Anterior cingulate cortex (tissue), 58 donors: ENCODE measurements around the gene PDCD7.
"Not testable (repeated sequence)": the region's sequence is repeated elsewhere in the genome, so short reads cannot be mapped to it uniquely, and the experiment has no call there.

Source experiments
- DNase-seq, 58 donors: peaks; one replicate each; lab custom pipeline; 2025; lab: John Stamatoyannopoulos, UW

The PDCD7 gene

DNA sequence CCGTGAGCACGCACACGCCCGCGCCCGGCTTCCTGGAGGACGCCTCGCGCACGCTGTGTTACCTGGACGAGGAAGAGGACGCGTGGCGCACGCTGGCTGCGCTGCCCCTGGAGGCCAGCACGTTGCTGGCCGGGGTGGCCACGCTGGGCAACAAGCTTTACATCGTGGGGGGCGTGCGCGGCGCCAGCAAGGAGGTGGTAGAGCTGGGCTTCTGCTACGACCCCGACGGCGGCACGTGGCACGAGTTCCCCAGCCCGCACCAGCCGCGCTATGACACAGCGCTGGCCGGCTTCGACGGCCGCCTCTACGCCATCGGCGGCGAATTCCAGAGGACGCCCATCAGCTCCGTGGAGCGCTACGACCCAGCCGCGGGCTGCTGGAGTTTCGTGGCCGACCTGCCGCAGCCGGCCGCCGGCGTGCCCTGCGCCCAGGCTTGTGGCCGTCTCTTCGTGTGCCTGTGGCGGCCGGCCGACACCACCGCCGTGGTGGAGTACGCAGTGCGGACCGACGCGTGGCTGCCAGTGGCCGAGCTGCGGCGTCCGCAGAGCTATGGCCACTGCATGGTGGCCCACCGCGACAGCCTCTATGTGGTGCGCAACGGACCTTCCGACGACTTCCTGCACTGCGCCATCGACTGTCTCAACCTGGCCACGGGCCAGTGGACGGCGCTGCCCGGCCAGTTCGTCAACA is 56.2 kb downstream of the PDCD7 start:
- no peak for DNase-seq

- DNase-seq, result no peak
These were observed 56.9 kb downstream of the PDCD7 start, which contains the start of gene KBTBD13 for GRCh38 chr15:65076486-65077290. Gene KBTBD13, plus strand, starts transcription at chr15:65076746. Its CDS starts 70 bp downstream, at chr15:65076816.

DNA sequence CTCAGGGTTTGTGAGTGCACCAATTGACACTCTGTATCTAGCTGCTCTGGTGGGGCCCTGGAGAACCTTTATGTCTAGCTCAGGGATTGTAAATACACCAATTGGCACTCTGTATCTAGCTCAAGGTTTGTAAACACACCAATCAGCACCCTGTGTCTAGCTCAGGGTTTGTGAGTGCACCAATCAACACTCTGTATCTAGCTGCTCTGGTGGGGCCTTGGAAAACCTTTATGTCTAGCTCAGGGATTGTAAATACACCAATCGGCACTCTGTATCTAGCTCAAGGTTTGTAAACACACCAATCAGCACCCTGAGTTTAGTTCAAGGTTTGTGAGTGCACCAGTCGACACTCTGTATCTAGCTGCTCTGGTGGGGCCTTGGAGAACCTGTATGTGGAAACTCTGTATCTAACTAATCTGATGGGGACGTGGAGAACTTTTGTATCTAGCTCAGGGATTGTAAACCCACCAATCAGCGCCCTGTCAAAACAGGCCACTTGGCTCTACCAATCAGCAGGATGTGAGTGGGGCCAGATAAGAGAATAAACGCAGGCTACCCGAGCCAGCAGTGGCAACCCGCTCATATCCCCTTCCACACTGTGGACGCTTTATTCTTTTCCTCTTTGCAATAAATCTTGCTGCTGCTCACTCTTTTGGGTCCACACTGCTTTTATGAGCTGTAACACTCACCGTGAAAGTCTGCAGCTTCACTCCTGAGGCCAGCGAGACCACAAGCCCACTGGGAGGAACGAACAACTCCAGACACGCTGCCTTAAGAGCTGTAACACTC is 57.8 kb downstream of the PDCD7 start:
- DNase-seq, result not testable (repeated sequence)

DNA sequence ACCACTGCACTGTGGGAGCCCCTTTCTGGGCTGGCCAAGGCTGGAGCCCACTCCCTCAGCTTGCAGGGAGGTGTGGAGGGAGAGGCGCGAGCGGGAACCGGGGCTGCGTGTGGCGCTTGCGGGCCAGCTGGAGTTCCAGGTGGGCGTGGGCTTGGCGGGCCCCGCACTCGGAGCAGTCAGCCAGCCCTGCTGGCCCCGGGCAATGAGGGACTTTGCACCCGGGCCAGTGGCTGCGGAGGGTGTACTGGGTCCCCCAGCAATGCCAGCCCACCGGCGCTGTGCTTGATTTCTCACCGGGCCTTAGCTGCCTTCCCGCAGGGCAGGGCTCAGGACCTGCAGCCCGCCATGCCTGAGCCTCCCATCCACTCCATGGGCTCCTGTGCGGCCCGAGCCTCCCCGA is 58.7 kb downstream of the PDCD7 start:
- not testable (repeated sequence) for DNase-seq

GRCh38 chr15:65072617-65073016 is 61.0 kb downstream of the PDCD7 start:
- no peak for DNase-seq

DNA sequence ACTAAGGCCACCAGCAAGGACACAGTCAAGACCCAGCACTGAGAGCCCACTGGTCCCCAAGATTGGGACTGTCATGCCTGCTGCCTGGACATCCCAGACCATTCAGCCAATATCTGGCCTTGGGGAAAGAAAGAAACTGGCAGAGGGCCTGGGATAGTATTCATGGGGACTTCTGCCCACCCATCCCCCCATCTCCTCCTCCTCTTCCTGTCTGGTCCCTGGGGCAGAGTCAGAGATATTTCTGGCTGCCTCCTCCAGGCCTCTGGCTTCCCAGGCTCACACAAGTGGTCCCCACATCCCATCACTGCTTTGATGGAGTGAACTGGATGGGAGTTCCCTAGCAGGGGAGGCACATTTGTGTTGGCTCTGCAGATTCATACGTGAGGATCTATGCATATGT is 61.6 kb downstream of the PDCD7 start:
- DNase-seq, result no peak

DNA sequence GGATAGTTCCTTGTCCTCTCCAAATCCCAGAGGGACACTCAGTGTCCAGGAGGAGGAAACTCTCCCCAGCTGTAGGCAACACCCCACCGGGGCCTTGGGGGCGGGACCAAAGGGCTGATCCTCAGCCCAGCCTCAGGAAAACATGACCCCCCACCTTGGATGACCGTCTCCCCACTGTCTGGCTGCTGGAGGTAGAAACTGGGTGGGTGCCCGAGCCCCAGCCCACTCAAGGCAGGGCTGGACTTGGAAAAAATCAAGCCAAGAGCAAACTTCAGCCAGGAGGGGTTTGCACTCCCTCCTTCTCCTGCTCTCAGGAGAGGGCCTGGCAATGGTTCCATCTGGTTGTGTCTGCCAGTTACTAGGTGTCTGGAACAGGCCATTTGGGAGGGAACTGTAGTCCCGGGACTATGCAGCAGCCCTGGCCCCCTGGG is 62.2 kb downstream of the PDCD7 start:
- peak in 21 of 58 donors; percentile 17 to 76 (median 32) for DNase-seq

- DNase-seq, result no peak
These were observed 63.6 kb downstream of the PDCD7 start for GRCh38 chr15:65069779-65070546.

- no peak for DNase-seq
These were observed 64.4 kb downstream of the PDCD7 start for GRCh38 chr15:65069179-65069578.

- peak in 5 of 58 donors; percentile 18 to 71 (median 36) for DNase-seq
These were observed 65.2 kb downstream of the PDCD7 start for GRCh38 chr15:65068403-65068788.

DNA sequence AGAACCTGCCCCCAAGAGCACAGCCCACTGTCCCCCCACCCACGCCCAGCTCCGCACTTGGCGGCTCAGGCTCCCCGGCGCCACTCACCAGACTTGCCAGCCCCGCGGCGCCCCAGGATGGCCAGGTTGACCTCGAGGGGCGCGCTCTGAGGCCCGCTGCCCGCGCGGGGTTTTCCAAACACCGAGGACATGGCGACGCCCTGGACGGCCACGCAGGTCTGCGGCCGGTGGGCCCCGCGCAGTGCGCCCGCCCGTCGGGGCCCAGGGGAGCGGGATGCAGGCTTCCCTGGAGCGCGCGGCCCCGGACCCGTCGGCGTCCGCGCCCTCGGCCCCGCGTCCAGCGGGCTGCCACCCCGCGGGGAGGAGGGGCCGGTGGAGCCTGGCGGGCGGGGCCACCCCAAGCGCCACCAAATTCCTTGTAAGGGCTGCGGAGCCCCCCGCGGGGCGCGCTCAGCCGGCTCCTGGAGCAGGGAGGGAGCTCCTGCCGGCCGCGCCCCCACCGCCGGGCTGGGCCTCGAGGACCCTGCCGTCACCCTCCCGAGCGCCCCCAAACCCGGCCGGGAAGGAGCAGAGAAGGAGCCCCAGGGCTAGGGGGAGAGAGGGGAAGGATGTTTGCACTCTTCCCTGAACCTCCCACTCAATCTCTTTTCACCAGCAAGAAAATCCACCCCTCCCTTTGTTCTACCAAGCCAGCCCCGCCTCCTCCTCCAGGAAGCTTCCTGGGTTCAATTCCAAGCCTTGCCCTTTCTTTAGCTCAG is 65.8 kb downstream of the PDCD7 start, which contains the start of gene RASL12:
TSS of gene RASL12 (minus strand) at position 347 of the 758 bp plus-strand sequence. CDS start at position 191, 156 bp downstream.
- no peak for DNase-seq
